NCI-H2107 treated with DMSO at 0.1 percent for 48 hours (cell line): Measurements from ENCODE around the gene FBXW8.

Source experiments
- DNase-seq: peaks from one replicate; lab custom pipeline; 2025; ENCODE audit not compliant: unreplicated experiment; lab: John Stamatoyannopoulos, UW

FBXW8 gene

DNA sequence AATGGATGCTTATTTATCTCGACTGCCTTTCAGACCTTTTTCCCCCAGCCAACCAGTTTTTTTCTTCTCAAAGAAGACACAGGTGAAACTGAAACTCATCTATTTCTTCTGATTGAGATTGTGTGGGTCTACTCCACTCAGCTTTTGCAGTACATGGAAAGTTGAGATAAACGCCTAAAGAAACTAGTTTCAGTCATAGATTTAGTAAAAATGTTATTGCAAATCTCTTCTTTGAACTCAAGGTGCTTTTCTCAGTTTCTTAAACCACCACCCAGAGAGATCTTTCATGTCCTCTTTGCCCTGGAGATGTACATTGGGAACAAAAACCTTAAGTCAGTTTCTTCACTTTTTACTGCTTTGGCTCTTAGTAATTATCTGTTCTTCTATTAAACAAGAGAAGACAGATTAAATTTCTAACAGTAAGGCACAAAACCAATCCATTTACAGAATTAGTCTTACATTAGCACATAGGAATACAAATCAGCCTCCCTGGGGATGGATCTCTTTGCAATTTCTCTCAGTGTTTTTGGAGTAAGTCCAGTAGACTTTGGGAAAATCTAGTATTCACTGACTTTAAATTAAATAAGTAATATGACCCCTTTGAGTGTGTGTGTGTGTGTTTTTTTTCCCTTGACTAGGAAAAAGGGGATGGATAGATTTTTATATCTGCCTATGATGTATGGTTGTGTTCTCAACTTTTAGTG is 11.6 kb downstream of the FBXW8 start:
- no peak for DNase-seq

DNA sequence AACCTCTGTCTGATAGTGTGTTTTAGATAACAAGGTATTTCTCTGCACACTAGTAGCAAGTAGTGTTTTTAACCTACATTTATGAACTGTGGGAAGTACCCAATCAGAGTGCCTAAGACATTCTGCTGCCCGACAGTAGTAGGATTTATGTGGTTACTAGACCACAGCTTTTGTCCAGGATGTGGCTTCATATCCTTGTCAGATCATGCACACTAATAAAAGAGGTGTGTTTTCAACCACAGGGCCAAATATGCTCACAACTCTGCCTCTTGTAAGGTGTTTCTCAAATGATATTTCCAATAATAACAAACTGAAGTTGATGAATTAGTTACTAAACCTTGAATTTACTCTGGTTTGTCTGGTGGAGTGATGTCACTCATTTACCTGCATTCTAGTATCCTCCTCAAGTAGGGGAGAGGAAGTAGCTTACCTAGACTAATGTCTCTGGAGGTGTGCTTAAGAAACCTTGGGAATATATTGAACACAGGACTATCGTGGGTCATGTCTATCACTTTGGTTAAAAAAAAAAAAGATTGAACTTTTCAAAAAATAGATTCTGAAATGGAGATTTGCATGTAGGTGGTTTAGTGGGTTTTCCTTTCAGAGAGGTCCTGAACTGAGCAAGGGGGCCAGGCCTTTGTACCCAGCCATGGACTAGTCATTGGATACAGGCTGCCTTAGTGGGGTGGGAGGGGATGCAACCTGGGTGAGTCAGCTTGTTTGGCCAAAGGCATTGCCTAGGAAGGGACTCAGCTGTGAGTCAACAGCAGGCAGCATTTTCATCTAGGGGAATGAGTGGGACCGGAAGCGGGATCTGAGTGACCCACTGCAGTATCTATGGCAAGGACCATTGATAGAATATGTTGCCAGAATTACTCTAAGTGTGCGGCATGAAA is 14.1 kb downstream of the FBXW8 start:
- DNase-seq = no peak

DNA sequence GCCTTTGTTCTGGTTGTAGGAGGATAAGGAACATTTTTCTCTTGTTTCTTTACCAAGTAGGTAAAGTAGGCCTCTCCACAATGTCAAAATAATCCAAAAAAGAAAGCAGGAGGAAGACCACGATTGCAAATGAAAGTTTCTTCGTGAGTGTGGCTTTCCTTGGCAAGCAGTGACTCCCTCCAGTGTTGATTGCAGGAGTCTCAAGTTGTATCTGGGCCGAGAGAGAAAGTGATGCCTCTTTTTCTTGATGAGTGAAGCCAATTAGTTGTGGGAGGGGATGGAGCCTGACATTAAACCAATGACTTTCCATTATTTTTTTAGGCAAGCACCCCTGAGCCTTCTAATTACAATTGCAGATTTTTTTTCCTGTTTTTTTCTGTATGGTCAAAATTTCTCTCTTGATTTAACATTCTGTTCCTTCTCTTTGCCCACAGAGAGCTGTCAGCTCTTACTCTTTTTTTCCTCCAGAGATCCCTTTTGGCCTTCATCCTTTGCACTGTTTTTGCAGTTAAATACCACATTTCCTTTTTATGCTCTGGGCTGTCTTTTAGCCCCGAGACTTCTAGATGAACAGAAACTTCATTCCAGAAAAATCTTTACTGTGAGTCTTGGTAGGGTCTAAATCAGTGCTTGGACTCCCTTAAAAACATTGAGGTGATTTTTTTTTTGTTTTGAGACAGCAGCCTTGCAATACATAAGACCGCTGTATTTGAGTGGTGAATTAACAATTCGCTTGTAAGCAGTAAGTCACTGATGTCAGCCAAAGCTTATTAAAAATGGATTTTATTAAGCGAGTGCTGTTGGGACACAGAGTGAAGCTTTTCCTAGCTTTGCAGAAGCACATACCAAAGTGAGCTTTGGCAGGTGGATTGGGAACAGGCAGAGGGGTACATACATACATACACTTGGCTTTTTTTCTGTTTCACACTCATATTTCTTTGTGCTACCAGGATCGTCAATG is 15.8 kb downstream of the FBXW8 start:
- DNase-seq = no peak

DNA sequence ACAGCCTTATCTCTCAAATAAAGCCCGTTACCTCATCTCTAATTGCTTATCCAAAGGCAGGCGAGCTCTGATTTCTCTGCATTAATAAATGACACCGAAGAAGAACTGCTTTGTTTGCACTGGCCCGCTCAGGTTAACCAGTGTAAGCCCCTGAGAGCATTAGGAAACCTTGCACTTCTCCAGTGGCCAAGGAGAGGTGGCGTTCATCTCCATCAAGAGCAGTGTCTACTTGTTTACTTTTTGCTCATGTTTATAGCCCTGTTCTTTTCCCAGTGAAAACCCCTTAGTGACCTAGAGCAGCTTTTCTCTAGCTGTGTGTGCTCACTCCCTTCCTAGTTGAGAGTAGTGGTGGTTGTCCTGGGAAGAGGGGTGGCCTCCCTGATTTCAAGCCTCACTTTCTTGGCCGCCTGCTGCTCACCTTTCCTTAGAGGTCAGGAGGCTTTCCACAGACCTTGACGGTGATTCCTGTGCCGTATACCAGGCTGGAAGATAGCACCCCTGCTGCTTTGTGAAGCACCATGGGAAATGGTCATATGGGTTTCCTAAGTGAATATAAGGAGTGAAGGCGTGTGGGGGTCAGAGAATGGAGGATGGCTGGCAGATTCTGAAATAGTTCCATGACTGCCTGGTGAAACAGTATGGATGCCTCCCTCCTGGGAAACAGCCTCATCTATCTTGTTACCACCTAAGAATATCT is 16.6 kb downstream of the FBXW8 start:
- no peak for DNase-seq

DNA sequence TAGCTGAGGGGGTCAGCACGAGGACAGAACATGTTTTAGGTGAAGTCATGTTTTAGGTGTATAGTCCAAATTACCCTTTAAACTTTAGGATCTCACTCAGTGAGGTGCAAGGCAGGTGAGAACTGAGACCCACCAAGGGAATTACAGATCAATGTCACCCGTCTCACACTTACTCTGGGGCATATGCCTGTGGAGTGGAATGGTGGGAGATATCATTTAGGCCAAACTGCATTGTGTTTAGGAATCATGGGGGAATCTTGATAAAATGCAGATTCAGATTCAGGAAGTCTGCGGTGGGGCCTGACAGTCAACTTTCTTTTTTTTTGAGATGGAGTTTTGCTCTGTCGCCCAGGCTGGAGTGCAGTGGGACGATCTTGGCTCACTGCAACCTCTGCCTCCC is 17.8 kb downstream of the FBXW8 start:
- no peak for DNase-seq

DNA sequence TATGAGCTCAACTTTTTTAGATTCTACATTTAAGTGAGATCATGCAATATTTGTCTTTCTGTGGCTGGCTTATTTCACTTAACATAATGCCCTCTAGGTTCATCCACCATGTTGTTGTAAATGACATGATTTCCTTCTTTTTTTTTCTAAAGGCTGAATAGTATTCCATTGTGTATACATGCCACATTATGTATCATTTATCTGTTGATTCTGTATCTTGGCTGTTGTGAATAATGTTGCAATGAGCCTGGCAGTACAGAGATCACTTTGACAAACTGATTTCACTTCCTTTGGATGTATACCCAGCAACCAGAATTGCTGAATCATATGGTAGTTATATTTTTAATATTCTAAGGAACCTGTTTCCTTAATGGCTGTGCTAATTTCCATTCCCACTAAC is 19.1 kb downstream of the FBXW8 start:
- DNase-seq = no peak

- DNase-seq = no peak
Observed at GRCh38 chr12:116931665-116932064, 20.9 kb downstream of the FBXW8 start.

- DNase-seq = no peak
Observed at GRCh38 chr12:116933091-116933490, 22.3 kb downstream of the FBXW8 start.

- no peak for DNase-seq
Observed at GRCh38 chr12:116933512-116934246, 22.9 kb downstream of the FBXW8 start.

DNA sequence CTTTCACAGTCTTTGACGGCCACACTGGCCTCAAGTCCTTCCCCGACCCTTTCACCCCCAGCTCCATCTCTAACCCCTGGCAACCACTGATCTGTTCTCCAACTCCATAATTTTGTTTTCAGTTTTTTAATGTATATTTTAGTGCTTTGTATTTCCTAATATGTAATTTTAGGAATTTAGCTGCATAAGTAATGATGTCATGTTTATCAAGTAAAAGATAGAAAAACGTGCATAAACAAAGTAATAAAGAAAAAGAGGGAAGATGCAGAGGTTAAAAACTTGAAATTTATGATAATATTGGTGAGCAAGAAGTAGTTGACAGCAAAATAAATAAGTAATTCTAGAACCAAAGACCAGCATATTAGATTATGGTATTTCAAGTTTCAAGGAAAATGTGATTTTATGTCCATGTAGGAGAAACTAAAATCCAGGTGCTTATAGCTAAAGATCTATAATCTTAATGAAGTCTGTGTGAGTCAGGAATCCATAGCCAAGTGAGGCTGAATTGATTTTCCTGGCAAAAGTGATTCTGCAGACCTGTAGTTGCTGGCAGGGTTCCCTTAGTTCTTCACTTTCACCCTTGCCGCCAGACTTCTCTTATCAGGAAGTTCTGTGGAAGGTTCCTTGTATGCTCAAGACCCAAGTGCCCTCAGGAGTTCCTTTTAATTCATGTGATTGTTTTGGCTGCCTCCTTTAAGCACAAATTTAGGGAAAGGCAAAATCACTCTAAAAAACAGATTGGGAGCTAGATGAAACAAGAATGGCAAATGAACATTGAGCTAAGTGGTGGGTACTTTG is 24.4 kb downstream of the FBXW8 start:
- no peak for DNase-seq

- DNase-seq = no peak
Observed at GRCh38 chr12:116937640-116938039, 26.9 kb downstream of the FBXW8 start.

DNA sequence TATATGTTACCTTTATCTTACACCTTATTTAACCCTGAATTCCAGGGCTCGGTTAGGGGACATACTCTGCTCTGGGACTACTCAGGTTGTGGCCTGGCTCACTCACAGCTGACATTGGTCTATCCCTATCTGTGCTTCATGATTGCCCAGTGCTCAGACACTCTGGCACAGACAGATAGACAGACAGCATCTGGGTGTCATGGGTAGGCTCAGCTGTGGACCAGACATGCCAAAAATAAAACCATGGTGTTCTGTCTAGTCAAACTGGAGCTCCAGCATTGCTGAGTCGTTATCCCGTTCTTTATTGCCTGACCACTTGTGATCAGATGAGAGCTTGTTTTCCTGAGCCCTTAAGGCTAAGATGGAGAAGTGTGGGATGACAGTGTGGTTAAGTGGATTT is 29.0 kb downstream of the FBXW8 start:
- DNase-seq = no peak

DNA sequence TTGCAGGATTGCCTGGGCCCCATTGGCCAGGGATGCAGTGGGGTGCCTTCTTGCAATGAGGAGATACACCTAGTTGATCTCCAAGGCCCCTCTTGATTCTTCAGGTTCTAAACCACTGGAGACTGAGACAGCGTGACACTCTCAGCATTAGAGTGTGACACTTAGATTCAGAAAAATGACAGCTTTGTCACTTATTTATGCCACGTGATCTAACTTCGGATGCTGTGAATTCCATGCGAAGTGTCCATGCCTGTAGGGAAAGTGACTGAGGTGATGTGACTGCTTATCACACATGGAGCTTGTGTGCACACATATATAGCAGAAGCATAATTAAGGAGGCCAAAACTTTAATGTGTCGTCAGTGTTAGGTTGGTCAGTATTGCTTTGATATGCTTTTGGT is 30.4 kb downstream of the FBXW8 start:
- DNase-seq = no peak

GRCh38 chr12:116943419-116944372 is 32.9 kb downstream of the FBXW8 start:
- no peak for DNase-seq

DNA sequence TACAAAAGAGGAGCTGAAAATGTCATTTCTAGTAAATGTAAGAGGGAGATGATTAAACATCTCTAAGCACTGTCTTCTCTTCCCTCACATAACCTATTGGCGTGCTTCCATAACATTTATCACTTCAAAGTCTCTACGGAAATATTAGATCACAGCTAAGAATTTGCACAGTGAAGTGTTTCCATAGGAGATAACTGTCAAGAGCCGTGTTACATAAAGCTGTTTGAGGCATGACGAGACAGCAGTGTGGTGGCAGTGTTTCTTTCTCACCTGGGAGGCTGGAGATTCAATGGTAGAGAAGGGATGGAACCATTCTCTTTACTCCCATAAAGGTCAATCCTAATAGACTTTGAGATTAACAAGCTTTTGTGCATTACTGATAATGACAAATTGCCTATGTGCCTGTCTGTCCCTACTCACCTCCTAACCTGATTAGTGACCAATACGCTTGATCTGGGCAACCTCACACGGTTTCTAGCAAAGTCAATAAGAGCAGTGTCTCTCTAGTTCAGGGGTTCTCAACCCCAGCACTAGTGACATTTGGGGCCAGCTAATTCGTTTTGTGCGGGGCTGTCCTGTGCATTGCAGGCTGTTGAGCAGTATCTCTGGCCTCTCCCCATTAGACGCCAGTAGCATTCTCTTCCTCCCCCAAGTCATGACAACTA is 35.3 kb downstream of the FBXW8 start:
- no peak for DNase-seq

DNA sequence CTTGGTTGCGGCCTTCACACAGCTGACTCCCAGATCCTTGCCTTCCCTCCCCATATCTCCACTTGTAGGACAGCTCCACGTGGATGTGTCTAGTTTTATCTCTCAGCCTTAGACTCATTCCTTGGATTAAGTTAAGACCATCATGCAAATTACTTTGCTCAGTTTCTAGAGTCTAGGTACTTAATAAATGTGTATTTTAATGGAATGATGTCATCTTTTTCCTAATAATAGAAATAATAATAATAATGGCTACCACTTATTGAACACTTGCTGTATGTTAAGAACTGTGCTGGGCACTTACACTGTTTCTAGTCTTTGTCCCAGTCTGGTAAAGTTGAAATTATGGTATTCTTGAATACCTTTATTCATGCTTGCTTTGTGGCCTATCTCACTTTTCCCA is 37.5 kb downstream of the FBXW8 start:
- no peak for DNase-seq

GRCh38 chr12:116950628-116951325 is 40.0 kb downstream of the FBXW8 start:
- DNase-seq = peak; percentile 73
